ENCODE measurements around the gene COL23A1.
"Not testable (repeated sequence)": the region's sequence is repeated elsewhere in the genome, so short reads cannot be mapped to it uniquely, and the experiment has no call there.

Gene COL23A1

DNA sequence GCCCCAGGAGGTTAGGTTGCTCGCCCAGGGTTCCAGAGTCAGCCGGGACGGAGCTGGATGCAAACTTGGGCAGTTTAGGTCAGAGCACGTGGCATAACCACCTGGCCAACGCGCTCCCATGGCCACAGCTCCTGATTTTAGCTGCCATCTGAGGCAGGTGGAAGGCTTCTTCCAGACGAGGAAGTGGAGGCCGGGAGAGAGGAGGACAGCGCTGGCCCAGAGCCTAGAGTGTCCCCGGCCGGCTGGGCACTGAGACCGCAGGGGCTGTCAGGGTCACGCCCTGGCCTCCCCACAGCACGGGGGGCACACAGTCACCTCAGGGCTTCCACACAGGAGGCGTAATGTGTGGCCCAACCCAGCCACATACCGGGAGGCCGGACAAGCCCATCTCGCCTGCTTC, 341.4 kb downstream of the COL23A1 start:
- DNase-seq, result no peak

DNA sequence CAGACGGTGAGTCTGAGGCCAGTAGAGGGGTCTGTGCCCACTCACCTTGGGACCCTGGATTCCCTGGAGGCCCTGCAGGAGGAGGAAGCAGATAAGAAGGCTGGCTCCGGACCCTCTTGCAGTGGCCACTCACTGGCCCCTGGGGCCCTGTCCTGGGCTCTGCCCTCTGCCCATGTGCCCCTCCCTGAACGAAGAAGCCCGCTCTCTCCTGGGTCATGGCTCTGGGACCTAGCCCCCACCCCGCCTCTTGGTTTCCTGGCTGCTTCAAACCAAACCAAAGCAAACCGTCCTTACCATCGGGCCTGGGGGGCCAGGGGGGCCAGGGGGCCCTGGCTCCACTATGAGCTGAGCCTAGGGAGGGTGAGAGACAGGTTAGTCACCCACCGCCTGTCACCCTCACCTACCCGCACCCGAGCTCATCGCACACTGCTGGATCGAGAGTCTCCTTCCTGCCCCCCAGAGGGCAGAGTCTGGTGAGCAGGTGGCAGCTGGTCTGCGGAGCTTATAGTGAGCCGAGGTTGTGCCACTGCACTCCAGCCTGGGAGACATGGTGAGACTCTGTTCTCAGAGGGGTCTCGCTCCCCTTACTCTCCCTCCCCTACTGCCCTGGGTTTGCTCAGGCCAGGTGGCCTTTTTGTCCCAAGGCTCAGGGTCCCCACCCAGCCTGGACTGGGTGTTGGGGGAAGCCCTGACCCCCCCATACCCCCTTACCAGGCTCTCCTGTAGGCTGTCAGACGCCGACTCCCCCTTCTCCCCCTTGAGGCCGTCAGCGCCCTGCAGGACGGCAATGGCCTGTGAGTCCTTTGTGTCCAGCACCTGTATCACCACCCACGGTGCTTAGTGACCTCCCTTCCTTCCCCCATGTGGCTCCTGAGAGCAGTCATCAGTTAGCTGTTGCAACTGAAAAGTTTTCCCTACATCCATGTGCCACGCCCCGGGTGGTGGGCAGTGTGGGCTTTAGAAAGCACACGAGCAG, 342.4 kb downstream of the COL23A1 start:
- no peak for DNase-seq

GRCh38 chr5:178246624-178247279, 343.4 kb downstream of the COL23A1 start:
- DNase-seq, result no peak

DNA sequence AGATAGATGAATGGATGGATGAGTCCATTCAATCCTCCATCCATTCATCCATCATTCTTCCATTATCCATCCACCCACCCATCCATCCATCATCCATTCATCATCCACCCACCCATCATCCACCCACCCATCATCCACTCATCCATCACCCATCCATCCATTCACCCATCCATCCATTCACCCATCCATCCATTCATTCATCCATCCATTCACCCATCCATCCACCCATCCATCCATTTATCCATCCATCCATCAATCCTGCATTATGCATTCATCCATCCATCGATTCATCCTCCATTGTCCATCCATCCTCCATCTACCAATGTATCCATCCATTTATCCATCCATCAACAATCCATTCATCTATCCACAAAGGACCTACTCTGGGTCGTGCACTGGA, 344.8 kb downstream of the COL23A1 start:
- no peak for DNase-seq

- DNase-seq, result no peak
Observed at GRCh38 chr5:178244576-178244975, 345.6 kb downstream of the COL23A1 start.

- no peak for DNase-seq
Observed at GRCh38 chr5:178242416-178242815, 347.8 kb downstream of the COL23A1 start.

GRCh38 chr5:178241688-178242231, 348.4 kb downstream of the COL23A1 start:
- no peak for DNase-seq

GRCh38 chr5:178241231-178241663, 348.9 kb downstream of the COL23A1 start:
- no peak for DNase-seq

DNA sequence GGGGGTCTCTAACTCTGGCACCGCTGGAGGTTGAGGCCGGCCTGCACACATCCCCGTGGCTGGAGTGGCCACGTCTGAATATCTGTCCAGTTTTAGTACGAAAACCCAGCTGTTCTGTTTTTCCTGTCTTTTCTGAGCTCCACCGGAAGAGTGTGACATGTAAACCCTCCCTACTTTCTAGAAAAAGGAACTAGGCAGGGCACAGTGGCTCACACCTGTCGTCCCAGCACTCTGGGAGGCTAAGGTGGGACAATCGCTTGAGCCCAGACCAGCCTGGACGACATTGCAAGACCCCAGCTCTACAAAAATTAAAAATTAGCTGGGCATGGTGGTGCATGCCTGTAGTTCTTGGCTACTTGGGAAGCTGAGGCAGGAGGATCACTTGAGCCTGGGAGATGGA, 349.4 kb downstream of the COL23A1 start:
- DNase-seq, result no peak

DNA sequence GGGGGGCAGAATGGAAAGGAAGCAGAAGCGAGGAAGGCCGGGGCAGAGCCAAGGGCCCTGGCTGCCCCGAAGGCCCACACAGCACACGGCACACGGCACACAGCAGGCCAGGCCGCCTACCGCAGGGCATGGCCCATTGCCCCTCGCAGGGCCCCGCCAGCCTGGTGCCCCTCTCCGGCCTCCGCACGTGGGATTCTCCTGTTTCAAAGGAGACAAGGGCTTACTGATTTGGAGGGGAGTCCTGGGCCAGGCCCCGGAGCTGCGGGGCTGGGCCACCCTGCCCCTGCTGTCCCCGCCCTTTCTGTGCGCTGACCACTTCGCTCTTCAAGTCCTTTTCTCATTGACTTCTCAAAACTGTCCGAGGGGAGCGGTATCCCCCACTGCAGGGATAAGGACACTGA, 349.9 kb downstream of the COL23A1 start:
- no peak for DNase-seq

- DNase-seq, result not testable (repeated sequence)
Observed at GRCh38 chr5:178239626-178240301, 350.4 kb downstream of the COL23A1 start.

GRCh38 chr5:178238711-178239592, 351.2 kb downstream of the COL23A1 start:
- DNase-seq, result no peak

DNA sequence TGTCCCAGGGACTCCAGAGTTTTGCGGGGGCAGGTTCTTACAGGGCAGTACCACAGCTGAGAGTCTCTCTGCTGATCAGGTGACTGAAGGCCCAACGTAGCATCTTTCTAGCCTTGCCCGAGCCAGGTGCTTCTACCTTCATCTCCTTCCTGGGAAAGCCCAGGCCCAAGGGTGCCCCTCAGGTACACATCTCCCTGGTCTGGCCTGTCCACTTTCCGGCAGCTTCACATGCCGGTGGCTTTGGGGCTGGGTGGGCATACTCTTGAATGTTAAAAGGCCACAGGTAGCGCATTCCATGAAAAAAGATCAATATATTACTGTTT, 351.9 kb downstream of the COL23A1 start:
- no peak for DNase-seq

GRCh38 chr5:178237431-178238312, 352.5 kb downstream of the COL23A1 start:
- no peak for DNase-seq

GRCh38 chr5:178236679-178237078, 353.5 kb downstream of the COL23A1 start:
- DNase-seq, result no peak

GRCh38 chr5:178236126-178236525, 354.1 kb downstream of the COL23A1 start:
- DNase-seq, result no peak

- DNase-seq, result no peak
Observed at GRCh38 chr5:178235588-178235974, 354.6 kb downstream of the COL23A1 start.

DNA sequence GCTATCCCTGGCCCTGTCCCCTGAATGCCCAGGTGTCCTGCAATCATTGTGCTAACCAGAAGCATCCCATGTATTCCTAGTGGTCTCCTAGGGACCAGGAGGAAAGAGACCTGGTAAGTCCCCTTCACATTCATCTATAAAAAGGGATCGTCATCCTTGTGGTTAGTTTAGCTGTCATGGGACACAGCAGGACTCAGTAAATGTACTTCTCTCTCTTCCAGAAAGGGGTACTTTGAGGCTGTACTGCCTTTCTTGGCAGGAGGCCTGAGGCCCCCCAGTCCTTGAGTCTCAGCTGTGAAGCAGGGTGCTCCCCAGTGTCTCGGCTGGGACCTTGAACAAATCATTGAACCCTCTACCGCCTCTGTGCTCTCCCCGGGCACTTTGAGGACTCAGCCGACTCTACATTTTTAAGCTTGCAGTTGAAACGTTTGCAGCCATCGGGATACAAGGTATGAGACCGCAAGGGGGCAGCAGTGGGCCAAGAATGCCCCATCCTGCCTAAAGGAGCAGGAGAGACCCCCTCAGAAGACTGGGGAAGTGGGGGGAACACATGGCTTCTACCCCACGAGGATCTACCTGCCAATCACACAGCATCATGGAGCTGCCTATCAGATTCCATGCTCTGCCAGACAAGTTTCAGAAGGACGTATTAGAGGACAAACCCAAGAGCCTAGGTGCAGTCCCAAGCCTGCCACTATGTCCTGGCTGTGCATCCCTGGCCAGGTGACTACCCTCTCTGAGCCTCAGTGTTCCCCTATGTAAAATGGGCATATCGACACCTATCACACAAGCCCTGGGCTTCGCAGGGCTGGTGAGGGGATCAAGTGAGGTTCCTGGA, 355.2 kb downstream of the COL23A1 start:
- DNase-seq, result peak in 1 of 2 experiments; percentile 50

GRCh38 chr5:178234121-178234749, 356.0 kb downstream of the COL23A1 start:
- DNase-seq, result no peak

DNA sequence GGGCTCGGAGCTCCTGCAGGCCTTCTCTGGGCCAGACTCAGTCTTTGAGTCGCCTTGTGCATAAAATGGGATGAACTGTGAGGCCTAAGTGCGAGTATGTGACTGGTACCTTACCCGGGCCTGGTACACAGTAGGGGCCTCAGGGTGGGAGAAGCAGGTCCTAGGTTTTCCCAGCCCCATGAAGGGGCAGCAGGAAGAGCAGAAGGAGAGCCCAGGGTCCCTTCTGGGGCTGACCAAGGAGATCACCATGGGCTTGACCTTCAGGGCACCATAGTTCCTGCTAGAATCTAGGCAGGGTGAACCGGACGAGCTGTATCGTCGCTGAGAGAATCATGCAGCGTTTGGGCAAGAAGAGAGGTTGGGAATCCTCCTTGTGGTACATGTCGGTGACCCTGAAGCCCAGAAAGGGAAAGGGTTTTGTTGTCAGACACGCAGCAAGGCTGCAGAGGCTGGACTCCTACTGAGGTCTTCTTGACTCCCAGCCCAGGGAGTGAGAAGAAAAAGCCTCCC, 357.2 kb downstream of the COL23A1 start:
- DNase-seq, result no peak
